ACHN (cell line): ENCODE measurements around the gene AMD1.
A peak's percentile ranks its signal among the peaks of the same experiment; 100 is the strongest.
"Not testable (repeated sequence)": the region's sequence is repeated elsewhere in the genome, so short reads cannot be mapped to it uniquely, and the experiment has no call there.

Experiments used
- DNase-seq: peaks from one replicate; pipeline ENCODE4 v3.0.0-alpha.2; 2015
- in situ Hi-C: cut with HindIII; loops from 2 replicates; pipeline ENCODE4 v1.10.0; 2017; ENCODE audit warnings: low sequenced_read_pairs, low pct_ligation_motif_present, low pct_unique_long_range_greater_than_20kb

The AMD1 gene

DNA sequence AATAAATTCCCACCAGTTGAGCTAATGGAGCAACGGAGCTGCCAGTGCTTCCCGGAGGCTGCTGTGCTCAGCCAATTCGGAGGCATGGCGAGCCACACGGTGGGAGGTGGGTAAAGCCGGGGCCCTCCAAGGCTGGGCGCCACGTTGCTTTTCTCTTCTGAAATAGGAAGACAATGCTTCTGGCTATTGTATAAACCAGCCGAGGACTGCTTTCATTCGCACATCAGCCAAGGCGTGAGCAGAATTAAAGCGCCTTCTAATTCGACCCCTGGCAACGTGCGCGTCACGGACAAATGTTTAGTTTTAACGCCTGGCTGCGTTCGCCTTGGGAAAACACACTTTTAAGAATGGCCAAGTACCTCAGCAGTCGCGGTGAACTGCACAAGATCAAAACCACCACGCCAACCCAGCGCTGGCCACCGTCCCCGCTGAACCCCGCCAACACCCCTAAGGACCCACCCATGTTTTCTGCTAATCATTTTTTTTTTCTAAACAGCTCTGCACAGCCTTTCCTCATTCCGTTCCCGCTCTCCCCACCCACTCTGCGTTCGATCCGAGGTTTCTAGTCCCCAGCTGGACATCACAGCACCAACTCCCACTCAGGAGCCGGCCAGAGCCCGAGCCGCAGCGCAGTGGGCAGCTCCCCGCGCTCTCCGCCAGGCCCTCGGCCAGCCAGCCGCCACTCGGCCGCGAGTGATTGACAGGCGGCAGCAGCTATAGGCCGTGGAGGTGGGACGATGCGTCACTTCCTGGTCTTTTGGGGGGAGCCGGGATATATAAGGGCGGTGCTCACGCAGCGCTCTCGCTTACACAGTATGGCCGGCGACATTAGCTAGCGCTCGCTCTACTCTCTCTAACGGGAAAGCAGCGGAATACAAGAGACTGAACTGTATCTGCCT is at the start of gene AMD1:
TSS of gene AMD1 (plus strand) at position 805 of the 899 bp plus-strand sequence. CDS start 321 bp downstream, outside the sequence.
- in situ Hi-C loops: no loop called here
- peak; percentile 96 for DNase-seq

DNA sequence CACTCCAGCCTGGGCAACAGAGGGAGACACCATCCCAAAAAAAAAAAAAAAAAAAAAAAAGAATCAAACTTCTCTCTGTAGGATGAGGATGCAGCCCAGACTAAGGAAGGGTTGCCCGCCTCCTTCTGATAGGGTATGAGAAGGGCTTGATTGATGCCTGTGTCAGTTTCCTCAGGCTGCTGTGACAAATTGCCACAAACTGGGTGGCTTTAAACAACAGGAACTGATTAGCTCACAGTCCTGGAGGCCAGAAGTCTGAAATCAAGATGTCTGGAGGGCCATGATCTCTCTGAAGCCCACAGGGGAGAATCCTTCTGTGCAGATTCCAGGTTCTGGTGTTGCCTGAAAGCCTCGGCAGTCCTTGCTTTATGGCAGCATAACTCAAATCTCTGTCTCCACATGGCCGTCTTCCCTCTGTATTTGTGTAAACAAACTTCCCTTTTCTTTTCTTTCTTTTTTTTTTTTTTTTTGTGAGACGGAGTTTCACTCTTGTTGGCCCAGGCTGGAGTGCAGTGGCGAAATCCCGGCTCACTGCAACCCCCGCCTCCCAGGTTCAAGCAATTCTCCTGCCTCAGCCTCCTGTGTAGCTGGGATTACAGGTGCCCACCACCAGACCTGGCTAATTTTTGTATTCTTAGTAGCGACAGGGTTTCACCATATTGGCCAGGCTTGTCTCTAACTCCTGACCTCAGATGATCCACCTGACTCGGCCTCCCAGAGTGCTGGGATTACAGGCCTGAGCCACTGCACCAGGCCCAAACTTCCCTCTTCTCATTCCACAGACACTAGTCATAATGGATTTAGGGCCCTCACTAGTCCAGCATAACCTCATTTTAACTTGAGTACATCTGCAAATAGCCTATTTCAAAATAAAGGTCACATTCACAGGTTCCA is 48.1 kb upstream of the AMD1 start:
- in situ Hi-C loops: no loop called here
- no peak for DNase-seq

DNA sequence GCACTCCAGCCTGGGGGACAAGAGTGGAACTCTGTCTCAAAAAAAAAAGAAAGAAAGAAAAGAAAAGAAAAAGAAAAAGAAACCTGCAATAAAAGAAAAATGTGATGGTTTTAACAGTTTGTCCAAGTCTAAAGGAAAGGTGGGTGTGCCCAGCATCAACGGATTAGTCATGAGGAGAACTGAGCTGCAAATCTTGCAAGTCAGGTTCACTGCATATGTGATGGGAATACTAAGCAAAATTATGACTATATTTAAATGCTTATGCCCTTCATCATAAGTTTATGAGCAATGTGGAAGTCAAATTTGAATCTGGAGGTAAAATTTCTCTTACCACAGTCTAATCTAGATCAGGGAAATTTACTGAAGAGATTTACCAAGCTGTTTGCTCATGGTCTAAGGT is 46.2 kb upstream of the AMD1 start:
- in situ Hi-C loops: no loop called here
- DNase-seq: no peak

DNA sequence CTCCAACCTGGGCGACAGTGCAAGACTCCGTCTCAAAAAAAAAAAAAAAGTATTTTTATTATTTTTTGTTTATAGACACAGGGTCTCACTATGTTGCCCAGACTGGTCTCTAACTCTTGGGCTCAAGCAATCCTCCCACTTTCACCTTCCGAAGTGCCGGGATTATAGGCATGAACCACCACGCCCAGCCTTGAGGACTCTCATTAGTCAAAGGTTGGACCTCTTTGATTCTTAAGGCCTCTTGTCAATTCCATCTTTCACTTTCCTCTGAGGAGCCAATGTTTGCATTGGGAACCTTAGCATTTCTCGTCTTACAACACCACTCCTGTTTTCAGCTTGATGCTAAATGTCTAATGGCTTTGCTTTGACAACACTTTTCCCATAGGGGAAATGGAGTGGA is 43.2 kb upstream of the AMD1 start:
- in situ Hi-C loops: no loop called here
- no peak for DNase-seq

DNA sequence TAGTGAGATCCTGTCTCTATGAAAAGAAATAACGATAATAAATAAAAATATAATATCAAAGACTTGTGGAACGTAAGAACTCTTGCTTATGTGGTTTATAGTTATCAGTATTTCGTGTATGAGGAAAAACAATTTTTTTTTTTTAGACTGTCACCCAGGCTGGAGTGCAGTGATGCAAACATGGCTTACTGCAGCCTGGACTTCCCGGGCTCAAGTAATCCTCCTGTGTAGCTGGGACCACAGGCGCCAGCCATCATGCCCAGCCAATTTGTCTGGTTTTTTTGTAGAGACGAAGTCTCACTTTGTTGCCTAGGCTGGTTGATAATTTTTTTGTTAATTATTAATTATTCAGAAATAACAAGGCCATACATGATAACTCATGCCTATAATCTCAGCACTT is 40.8 kb upstream of the AMD1 start:
- no peak for DNase-seq
- in situ Hi-C loops: no loop called here

DNA sequence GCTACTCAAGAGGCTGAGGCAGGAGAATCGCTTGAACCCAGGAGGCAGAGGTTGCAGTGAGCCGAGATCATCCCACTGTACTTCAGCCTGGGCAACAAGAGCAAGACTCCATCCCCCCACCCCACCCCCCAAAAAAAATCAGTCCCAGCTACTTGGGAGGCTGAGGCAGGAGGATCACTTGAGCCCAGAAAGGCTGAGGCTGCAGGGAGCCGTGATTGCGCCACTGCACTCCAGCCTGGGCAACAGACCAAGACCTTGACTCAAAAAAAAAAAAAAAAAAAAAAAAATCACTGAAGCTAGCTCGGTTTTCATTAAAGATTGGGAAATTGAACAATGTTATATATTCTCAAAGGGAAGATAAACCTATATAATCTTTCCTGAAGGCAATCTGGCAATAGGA is 38.8 kb upstream of the AMD1 start:
- in situ Hi-C loops, DNase-seq: not testable (repeated sequence)

DNA sequence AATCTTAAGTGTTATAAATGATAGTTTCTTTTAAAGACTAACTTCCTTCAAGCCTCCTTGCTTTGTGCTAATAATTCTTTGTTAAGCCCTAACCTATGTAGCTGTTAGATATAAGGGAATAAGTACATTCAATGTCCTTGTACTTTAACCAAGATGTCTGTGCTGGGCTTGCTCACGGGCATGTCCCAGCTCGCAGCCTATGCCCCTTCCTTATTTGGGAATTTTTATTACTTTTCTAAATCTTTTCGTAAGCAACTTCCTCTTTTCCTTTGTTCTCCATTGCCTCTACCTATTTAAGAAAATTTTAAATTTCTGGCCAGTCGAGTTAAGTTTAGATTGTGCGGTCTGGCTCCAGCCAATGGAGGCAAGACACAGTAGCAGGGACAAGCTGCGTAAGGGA is 33.3 kb upstream of the AMD1 start:
- in situ Hi-C loops: no loop called here

DNA sequence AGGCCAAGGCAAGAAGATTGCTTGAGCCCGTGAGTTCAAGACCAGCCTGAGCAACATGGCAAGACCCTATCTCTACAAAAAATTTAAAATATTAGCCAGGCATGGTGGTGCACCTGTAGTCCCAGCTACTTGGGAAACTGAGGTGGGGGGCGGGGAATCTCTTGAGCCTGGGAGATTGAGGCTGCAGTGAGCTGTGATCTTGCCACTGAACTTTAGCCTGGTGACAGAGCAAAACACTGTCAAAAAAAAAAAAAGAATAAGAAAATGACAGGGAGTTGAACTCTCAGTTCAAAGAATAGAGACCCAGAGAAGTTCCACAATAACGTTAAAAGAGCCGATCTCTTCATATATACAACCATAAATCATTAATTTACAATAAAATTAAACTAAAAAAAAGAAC is 24.8 kb upstream of the AMD1 start:
- in situ Hi-C loops: no loop called here
- DNase-seq: no peak

More for the DNA sequence above, 33.3 kb upstream of the AMD1 start:
- no peak for DNase-seq

DNA sequence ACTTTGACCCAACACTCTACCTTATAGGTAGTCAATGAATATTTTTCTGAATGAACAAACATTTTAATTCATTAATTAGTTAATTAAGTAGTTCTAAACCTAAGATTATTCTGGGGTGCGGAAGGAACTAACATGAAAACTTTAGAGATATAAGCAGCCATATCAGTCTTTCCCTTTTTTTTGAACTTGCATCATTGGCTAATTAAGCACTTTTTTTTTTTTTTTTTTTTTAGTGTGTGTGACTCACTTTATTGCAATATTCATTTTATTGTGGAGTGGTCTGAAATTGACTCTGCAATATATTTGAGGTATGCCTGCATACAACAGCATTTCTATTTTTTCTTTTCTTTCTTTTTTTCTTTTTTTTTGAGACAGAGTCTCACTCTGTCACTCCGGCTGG is 21.8 kb upstream of the AMD1 start:
- DNase-seq: no peak
- in situ Hi-C loops: no loop called here

DNA sequence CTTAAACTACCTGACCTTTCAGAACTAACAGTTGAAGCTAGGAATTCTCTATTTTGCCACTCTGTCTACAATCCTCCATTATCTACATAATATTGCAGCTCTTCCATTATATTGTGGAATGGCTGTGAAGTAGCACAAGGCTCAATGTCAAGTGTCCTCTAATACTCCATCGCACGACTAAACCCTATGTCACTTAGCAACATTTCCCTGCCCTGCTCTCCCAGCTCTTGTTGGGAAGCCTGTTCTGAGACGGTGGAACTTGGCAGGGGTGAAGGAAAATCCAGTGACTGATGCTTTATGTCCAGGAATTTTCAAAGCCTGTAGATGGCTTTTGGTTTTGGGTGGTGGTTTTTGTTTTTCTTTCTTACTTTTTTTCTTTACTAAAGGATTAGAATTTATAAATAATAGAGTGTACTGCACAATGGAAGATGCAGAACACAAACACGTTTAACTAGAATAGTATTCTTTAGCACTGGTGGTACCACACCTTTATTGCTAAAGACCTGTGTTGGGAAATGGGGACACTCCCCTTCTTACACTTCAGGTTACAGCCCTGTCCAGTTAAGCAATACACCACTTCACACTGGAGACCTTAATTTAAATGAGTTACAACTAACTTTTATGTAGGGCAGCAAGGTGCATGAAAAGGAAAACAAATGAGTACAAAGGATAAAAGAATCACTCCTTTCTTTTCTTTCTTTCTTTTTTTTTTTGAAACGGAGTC is 20.7 kb upstream of the AMD1 start:
- no peak for DNase-seq
- in situ Hi-C loops: no loop called here

DNA sequence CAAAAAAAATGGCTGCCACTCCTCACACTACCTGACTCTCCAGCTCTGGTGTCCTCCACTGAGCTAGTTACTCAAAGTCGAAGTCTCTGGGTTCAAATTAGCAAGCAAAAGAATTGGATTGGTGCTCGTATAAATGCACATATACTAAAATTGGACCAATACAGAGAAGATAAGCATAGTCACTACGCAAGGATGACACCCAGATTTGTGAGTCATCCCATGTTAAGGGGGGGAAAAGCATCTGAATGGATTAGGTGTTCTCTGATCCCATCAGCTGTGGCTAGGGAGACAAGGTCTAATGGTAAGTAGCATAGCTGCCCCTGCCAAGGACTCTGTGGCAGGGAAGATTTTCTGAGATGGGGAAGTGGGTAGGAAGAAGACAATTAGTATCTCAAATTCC is 18.3 kb upstream of the AMD1 start:
- in situ Hi-C loops: no loop called here
- no peak for DNase-seq

DNA sequence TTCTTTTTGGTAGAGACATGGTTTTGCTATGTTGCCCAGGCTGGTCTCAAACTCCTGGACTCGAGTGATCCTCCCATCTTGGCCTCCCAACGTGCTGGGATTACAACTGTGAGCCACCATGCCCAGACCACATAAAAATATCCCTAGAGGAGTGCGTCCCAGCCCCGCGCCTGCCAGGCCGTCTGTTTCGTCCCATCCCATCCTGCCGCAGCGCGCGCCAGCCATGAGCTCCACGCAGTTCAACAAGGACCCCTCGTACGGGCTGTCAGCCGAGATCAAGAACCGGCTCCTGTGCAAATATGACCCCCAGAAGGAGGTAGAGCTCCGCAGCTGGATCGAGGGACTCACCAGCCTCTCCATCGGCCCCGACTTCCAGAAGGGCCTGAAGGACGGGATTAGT is 16.6 kb upstream of the AMD1 start:
- in situ Hi-C loops: no loop called here
- no peak for DNase-seq

DNA sequence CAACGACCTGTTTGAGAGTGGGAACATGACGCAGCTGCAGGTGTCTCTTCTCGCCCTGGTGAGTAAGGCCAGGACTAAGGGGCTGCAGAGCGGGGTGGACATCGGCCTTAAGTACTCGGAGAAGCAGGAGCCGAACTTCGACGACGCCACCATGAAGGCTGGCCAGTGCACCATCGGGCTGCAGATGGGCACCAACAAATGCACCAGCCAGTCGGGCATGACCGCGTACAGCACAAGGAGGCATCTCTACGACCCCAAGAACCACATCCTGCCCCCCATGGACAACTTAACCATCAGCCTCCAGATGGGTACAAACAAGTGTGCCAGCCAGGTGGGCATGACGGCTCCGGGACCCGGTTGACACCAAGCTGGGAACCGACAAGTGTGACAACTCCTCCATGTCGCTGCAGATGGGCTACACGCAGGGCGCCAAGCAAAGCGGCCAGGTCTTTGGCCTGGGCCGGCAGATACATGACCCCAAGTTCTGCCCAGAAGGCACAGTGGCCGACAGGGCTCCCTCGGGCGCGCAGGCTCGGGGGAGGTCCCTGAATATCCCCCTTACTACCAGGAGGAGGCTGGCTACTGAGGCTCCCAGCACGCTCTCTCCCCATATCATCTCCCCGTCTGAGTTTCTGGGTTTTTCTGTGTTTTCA is 15.9 kb upstream of the AMD1 start:
- in situ Hi-C loops: no loop called here
- DNase-seq: no peak

DNA sequence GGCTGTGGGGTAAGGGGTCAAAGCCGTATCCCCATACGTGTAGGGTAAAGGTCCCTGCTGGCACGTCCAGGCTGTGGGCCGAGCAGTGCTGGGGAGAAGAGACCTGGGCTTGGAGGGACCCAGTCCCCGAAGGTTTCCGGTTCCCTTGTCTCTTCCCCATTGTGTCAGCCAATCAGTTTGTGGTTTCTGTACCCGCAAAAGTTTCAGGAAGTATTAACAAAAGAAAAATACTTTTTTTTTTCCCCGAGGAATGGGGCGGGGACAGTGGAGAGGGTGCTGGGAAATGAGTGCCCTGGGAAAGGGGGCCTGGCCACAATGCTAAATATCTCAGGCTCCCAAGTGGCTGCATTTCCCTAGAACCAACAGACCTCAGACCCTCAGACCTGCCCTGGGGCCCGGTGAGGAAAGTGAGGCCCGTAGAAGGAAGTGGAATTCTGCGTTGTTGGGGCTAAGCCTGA is 15.2 kb upstream of the AMD1 start:
- no peak for DNase-seq
- in situ Hi-C loops: no loop called here

DNA sequence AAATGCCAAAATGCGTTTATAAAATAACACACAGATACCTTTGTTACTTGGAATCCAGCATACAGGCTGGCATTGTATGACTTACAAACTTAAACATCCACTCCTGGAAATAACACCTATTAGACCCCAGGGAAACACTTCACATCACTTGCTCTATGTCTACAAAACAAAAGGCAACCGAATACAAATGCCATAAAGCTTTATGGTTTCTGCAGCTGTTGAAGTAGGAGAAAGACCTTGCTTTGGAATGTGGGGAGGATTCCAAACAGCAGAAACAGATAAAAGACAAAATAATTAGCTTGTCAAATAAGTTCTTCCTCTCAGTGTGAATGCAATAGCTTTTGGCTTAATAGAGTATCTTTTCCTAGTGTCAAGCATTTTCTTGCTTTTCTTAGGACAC is 9.8 kb upstream of the AMD1 start:
- DNase-seq: no peak
- in situ Hi-C loops: no loop called here

DNA sequence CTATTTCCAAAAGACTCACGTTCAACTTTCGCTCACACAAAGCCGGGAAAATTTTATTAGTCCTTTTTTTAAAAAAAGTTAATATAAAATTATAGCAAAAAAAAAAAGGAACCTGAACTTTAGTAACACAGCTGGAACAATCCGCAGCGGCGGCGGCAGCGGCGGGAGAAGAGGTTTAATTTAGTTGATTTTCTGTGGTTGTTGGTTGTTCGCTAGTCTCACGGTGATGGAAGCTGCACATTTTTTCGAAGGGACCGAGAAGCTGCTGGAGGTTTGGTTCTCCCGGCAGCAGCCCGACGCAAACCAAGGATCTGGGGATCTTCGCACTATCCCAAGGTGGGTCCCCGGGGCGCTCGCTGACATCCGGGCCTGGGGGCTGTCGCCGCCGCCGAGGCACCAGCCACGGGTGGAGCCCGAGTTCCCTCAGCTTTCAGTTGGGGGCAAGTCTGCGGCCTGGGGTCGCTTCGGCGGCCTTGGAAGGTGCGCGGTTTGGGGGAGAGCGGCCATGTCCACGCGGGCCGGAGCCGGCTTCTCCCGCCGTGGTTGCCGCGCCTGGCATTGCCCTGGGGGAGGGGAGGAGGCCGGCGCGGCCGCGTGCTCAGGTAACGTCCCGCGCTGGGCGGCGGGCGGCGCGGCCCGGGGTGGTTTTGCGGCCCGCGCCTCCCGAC is 429 bp downstream of the AMD1 start:
- in situ Hi-C loops: no loop called here

DNA sequence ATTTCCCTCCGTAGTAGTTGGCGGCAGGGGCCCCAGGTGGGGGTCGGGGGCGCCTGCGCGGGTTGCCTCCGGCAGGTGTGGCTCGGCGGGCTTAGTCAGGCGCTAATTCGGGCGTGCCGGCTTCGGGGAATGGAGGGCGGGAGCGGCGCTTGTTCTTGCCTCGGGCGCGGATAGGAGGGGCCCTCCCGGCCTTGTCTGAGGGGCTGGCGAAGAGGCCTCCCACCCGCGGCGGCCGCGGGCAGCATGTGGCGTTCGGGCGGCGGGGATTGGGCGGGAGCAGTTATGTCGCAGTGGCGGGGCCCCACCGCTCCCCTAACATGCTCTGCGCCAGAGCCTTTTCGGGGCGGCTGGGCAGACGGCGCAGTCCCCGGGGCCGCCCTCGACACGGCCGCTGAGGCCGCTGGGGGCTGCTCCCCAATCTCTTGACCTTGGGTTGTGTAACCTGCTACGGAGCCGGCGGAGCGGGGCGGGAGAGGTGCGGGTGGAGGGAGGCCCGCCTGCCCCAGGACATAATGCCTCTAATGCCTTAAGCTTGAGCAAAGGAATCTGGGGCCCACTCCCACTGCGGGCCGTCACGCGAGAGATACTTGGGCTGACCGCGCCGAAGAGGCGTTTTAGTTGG is 1.1 kb downstream of the AMD1 start:
- in situ Hi-C loops: no loop called here
- peak; percentile 33 for DNase-seq

More for the DNA sequence above, 429 bp downstream of the AMD1 start:
- DNase-seq: peak; percentile 34
